Right atrium auricular region (tissue), 2 donors: ENCODE measurements around the gene DLG2. TPM values are rescaled to one million over a fixed set of nuclear protein-coding genes. Genes with fewer than 3 reads are reported as not detected.

Experiments
- DNase-seq: peaks from one replicate; pipeline ENCODE4 v3.0.0-alpha.2; 2019; ENCODE audit warnings: low spot score
- H3K27ac ChIP-seq, 2 donors: fragments of 200-600 bp; sonication (generic); 1 replicate in 1 of 2; 2 replicates in 1 of 2; pipeline ENCODE4 v1.5.1; 2016 to 2019
- H3K27me3 ChIP-seq, 2 donors: fragments of 200-600 bp; sonication (generic); one replicate each; pipeline versions ENCODE4 v1.5.1 to v1.6.0; 2017 to 2019
- H3K36me3 ChIP-seq: fragments of 200-600 bp; sonication (generic); one replicate; pipeline ENCODE4 v1.5.1; 2016
- H3K4me1 ChIP-seq, 2 donors: fragments of 200-600 bp; sonication (generic); one replicate each; pipeline versions ENCODE4 v1.5.1 to v1.6.0; 2017 to 2019
- H3K4me3 ChIP-seq, 2 donors: fragments of 200-600 bp; sonication (generic); 1 replicate in 1 of 2; 2 replicates in 1 of 2; pipeline ENCODE4 v1.5.1; 2017 to 2019; ENCODE audit warnings: mild to moderate bottlenecking in 1 of 2, moderate library complexity in 1 of 2
- H3K9me3 ChIP-seq, 2 donors: fragments of 200-600 bp; sonication (generic); one replicate each; pipeline ENCODE4 v1.5.1; 2019
- total RNA-seq, 2 donors: library from RNA; depleted of rRNA; stranded (reverse); fragments of >200 nt; gene quantifications; one replicate each; pipeline ENCODE4 v1.1.0, GENCODE V29; 2016
- TF ChIP-seq, protein P1 (sequence below), 2 donors: fragments of 200-600 bp; sonication (generic); IDR thresholded peaks; one replicate each; pipeline ENCODE4 v1.5.1; 2019; ENCODE audit warnings: antibody characterized with exemption in 2 of 2

The DLG2 gene
- total RNA-seq, 2 donors from 2014 or later = 6.6 to 6.7 TPM

DNA sequence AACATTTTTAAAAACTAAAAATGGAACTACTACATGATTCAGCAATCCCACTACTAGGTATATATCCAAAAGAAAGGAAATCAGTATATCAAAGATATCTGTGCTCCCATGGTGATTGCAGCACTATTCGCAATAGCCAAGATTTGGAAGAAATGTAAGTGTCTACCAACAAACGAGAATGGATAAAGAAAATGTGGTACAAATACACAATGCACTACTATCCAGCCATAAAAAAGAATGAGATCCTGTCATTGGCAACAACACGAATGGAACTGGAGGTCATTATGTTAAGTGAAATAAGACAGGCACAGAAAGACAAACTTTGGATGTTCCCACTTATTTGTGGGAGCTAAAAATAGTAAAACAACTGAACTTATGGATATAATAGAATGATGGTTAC lies 1765.1 kb downstream of the DLG2 start:
- TF ChIP-seq, protein P1, sequence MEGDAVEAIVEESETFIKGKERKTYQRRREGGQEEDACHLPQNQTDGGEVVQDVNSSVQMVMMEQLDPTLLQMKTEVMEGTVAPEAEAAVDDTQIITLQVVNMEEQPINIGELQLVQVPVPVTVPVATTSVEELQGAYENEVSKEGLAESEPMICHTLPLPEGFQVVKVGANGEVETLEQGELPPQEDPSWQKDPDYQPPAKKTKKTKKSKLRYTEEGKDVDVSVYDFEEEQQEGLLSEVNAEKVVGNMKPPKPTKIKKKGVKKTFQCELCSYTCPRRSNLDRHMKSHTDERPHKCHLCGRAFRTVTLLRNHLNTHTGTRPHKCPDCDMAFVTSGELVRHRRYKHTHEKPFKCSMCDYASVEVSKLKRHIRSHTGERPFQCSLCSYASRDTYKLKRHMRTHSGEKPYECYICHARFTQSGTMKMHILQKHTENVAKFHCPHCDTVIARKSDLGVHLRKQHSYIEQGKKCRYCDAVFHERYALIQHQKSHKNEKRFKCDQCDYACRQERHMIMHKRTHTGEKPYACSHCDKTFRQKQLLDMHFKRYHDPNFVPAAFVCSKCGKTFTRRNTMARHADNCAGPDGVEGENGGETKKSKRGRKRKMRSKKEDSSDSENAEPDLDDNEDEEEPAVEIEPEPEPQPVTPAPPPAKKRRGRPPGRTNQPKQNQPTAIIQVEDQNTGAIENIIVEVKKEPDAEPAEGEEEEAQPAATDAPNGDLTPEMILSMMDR (IDR thresholded peaks at IDR 0.05) = no peak
- DNase-seq = no peak
- H3K4me3 ChIP-seq = no peak overlapping the region

DNA sequence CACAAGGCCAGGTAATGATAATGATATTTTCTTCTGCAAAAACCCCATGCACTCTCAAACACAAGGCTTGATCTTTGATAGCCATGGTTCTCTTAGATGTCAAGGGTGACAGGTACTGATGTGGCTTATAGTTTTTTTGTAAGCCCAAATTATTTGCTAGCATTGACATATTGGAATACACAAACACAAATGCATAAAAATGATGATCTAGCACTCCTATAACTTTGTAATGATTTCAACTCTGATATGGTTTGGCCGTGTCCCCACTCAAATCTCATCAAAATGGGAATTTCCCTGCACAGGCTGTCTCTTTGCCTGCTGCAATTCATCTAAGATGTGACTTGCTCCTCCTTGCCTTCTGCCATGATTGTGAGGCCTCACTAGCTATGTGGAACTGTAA lies 1768.5 kb downstream of the DLG2 start:
- no peak for DNase-seq
- Histone ChIP-seq H3K4me1 (peaks cover 0 to 5% of the 10 kb centered on the region in 2 donors), H3K27ac (no peak overlapping the region), H3K27me3 (no peaks in the 10 kb centered on the region), H3K9me3 (peaks cover 0 to 18% of the 10 kb centered on the region in 2 donors), H3K4me3 (no peak overlapping the region), H3K36me3 (no peaks in the 10 kb centered on the region)
- TF ChIP-seq, protein P1 (IDR thresholded peaks at IDR 0.05) = no peak

More for the DNA sequence above, 1765.1 kb downstream of the DLG2 start:
- Histone ChIP-seq H3K4me1 (peaks cover 0 to 5% of the 10 kb centered on the region in 2 donors), H3K27ac (no peak overlapping the region), H3K36me3 (no peaks in the 10 kb centered on the region), H3K27me3 (no peaks in the 10 kb centered on the region), H3K9me3 (peaks cover 0 to 13% of the 10 kb centered on the region in 2 donors)

DNA sequence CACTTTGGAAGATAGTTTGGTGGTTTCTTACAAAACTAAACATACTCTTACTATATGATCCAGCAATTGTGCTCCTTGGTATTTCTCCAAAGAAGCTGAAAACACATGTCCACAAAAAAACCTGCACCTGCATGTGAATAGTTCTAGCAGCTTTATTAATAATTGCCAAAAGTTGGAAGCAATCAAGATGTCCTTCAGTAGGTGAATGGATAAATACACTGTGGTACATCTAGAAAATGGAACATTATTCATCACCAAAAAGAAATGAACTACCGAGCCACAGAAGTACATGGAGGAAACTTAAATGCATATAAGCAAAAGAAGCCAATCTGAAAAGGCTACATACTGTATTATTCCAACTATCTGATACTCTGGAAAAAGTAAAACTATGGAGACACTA lies 1771.9 kb downstream of the DLG2 start:
- Histone ChIP-seq H3K27ac (no peak overlapping the region), H3K36me3 (no peaks in the 10 kb centered on the region), H3K9me3 (peaks cover 0 to 18% of the 10 kb centered on the region in 2 donors), H3K27me3 (no peaks in the 10 kb centered on the region), H3K4me3 (no peak overlapping the region), H3K4me1 (no peaks in the 10 kb centered on the region)
- TF ChIP-seq, protein P1 (IDR thresholded peaks at IDR 0.05) = no peak
- no peak for DNase-seq

DNA sequence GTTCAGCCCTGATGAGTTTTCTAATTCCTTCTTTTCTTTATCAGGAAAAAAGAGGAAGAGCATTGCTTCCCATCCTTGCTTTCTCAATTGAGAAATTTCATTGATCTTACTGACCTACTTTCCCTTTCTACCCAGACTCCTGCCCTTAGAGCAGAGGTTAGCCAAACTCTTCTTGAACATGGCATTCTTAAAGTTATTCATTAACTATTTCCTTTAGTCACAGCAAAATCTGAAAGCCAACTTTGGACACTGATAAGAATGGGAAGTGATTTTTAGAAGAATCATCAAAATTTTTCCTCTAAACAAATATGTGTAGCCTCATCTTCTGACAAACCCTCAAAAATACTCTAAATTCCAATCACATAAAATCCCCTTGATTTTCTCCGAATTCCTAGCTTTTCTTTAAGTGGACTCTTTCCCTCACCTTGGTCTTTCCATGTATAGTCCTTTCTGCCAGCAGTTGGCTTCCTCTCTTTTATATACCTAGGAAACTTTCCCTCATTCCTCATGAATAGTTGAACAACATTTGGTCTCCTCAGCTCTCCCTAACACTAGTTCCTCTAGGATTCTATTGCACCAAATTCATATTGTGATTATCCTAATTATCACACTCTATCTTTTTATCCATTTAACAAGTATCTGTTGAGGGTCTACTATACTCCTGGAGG lies 1774.2 kb downstream of the DLG2 start:
- Histone ChIP-seq H3K27ac (no peak overlapping the region), H3K27me3 (no peaks in the 10 kb centered on the region), H3K4me3 (no peak overlapping the region), H3K36me3 (no peaks in the 10 kb centered on the region), H3K4me1 (no peaks in the 10 kb centered on the region), H3K9me3 (peaks cover 0 to 11% of the 10 kb centered on the region in 2 donors)
- TF ChIP-seq, protein P1 (IDR thresholded peaks at IDR 0.05) = no peak
- DNase-seq = no peak

DNA sequence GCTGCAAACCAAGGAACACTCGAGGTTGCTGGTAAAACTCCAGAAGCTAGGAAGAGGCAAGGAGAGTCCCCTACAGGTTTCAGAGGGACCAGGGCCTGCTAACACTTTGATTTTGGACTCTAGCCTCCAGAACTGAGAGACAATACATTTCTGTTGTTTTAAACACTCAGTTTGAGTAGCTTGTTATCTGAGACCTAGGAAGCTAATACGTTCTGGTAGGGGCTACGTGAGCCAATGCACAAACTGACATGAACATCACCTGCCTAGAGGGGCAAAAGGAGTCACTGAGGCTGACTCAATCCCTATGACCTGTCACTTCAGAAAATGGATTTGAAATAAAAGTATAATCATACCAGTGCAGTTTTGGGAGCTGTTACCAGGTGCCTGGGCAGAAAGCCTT lies 1775.1 kb downstream of the DLG2 start:
- H3K4me1 ChIP-seq = no peaks in the 10 kb centered on the region
- no peak for DNase-seq
- peaks cover 0 to 5% of the 10 kb centered on the region in 2 donors for H3K9me3 ChIP-seq
- no peak overlapping the region for H3K27ac ChIP-seq
- no peaks in the 10 kb centered on the region for H3K36me3 ChIP-seq
- TF ChIP-seq, protein P1 (IDR thresholded peaks at IDR 0.05) = no peak
- no peak overlapping the region for H3K4me3 ChIP-seq
- no peaks in the 10 kb centered on the region for H3K27me3 ChIP-seq
